ENCODE data around the gene HOXA3.

HOXA3 gene

DNA sequence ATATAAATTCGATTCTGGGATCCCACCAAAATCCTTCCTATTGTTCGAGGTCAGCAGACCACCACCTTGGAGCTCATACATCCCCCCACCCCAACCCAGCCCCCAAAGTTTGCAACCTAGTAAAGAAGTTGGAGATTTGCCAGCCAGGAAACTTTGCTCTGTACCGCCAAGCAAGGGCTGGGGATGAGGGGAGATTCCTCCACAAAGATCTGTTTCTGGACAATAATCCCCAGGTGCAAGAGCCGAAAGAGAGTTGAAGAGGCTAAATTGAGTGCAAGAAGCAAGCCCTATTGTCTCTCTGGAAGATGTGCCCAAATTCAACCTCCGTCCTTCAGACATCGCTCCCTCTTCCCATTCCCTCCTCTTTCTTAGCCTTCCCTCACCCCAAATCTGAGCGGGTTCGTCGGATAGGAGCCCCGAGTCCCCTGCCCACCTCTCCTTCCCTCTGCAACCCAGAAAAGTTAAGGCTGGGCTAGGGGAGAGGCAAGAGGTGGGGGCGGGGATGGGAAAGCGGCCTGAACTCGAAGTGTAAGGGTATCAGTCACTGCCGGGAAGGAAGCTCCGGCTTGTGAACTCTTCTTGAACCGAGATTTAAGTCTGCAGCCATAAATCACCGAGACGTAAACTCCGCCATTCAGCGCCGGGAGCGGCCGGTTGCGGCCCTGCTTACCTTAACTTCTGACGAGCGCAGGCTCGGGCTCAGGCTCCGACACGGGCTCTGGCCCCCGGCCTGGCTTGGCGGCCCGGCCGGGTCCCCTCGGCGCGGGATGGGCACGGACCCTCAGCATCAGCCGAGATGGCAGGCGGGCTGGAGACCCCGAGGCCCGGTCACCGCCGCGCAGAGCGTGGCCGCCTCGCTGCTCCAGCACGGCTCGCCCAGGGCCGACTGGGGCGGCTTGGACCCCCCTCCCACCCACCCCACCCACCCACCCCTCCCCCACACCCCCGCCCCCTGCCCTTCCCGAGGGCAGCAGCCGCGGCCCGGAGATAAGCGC lies 39.1 kb downstream of the HOXA3 start:
- DNase-seq, result no peak

DNA sequence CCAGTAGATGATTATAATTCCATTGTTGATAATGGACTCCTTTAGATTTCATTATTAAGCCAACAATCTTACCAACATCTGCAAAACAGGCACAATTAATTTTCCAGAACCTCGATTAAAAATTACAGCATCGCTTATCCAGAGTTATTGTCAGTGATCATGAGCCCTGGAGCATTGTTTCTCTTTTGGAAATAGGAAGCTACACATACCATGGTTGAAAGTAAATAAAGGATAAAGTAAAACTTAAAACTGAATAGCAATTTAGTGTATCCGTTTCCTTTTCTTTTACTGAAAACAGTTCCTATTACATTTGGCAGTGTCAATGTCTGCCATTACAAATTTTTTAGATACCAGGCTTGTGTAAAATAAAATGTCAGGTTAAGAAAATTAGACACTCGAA lies 40.0 kb downstream of the HOXA3 start:
- no peak for DNase-seq

DNA sequence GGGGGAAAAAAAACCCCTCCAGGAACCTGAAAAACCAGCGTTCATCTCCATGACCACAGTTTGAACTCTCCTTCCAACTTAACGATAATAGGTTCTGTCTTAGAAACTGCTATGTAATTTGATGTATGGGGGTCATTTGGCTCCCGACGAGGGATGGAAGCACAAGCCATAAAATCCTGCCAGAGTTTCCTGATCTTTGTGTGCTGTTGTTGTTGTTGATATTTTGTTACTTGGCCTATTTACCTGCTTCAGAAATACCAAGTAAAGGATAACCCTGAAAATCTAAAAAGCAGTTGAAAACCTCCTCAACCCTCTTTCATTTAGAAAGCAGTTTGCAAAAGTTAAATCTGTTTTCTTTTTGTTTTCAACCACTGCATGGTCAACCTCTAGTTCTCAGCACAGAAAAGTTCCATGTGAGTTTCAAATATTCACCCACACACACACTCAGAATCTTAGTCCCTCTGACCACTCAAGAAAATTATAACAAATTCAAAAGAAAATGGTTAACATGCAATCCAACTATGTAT lies 40.6 kb downstream of the HOXA3 start:
- DNase-seq, result no peak

DNA sequence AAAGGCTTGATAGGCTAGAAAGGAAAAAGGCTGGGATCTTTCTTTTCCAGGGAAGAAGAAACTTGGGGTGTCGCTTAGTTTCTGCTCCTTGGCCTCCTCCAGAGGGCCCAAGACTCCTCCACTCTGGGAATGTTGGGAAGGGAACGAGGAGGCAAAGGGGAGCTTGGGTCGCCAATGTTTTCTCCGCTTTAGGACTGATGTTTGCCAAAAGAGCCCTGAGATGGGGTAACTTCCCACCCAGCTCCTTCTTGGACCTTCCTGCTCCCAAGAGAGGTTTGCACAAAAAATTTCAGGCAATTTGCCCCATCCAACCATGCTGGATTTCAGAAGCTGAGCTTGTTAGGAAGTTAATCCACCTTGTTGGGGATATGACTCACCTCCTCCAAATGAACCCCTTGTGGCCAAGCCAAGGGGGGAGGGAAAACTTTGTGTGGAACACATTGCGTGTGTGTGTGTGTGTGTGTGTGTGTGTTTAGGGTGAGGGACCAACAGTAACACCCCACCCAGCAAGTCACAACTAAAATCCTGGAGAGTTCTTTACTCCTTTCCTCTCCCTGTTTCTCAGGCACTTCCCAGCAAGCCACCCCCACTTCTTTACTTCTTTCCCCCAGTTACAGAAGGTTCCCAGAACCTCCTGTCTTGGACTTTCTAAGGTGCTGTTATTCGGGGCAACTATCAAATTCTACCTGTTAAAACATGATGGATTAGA lies 41.2 kb downstream of the HOXA3 start:
- DNase-seq, result no peak

DNA sequence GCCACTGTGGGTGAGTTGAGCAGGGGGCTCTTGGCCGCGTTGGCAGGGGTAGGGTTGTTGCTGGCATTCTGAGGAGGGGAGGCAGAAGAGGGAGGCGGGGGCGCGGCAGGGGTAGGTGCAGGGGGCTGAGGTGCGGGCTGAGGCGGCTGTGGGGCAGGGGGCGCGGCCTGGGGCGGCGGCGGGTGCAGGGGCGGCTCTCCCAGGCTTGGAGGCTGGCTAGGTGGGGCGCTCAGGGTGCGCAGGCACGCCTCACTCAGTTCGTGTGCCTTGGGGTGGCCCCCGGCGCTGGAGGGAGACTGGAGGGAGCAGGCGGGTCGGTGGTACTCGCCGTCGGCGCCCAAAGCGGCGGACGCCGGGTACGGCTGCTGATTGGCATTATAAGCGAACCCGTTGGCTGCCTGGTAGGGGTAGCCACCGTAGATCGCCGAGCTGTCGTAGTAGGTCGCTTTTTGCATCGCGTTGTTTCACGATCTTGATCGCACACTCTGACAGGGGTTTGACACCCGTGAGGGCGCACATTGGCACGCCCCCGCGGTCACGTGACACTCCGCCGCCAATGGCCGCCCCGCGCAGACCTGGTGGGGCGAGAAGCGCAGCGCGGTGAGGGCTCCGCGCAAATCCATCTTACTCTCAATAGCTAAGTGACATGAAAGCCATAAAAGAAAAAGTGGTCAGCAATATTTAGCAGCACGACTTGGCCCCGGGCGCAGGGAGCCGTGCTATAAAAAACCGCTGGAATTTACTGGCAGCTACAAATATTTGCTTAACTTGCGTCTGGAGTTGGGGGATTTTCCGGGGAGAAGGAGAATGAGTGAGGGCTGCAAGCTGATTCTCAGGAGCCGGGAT lies 42.0 kb downstream of the HOXA3 start:
- no peak for DNase-seq

DNA sequence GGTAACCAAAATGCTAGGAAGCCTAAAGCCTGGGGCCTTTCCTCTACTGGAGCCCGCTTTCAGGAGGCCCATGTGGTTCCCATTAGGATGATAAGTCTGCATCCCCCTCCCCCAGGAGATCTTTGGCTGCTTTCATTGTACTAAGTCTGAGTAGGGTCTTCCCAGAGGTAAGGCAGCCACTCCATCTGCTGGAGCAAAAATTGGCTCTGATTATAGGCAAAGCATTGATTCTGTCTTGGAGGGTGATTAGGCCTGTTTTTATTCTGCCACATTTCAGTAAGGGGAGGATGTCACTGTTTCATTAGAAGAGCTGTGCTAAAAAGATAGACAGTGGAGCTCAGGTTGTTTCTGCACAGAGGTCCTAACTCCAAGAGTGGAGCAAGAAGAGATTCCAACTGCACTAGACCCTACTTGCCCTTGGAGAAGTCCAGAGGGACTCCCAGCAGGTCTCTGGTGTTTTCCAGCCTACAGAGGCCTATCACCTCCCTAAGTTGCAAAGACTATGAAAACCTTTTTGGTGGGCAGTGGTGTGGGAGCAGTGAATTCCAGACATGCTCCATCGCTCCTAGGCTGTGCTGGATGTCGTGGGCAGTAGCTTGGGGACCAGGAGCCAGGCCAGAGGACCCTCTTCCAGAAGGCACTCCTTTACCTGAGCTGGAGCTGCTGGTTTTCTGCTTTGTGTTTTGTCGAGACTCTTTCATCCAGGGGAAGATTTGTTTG lies 42.8 kb downstream of the HOXA3 start:
- no peak for DNase-seq

DNA sequence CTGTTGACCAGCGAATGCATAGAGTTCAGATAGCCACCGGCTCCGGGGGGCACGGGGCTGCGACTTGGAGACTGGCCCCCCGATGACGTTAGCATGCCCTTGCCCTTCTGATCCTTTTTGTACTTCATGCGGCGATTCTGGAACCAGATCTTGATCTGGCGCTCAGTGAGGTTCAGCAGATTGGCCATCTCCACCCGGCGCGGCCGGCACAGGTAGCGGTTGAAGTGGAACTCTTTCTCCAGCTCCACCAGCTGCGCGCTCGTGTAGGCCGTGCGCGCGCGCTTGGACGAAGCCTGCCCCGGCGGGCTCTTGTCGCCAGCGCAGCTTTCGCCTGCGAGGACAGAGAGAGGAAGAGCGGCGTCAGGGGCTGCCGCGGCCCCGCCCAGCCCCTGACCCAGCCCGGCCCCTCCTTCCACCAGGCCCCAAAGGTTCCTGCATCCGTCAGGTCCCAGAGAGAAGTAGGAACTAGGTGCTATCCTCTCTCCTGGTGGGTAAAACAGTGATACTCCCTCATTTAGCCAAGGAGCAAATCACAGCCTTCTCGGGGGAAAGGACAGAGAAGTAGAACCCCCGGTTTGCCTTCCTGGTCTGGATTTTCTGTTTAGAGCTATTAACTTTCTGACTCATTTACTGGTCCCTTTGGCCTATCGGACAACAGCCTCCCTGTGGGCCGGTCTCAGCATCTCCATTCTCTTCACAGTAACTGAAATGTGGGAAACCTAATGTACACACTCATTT lies 43.8 kb downstream of the HOXA3 start:
- no peak for DNase-seq

DNA sequence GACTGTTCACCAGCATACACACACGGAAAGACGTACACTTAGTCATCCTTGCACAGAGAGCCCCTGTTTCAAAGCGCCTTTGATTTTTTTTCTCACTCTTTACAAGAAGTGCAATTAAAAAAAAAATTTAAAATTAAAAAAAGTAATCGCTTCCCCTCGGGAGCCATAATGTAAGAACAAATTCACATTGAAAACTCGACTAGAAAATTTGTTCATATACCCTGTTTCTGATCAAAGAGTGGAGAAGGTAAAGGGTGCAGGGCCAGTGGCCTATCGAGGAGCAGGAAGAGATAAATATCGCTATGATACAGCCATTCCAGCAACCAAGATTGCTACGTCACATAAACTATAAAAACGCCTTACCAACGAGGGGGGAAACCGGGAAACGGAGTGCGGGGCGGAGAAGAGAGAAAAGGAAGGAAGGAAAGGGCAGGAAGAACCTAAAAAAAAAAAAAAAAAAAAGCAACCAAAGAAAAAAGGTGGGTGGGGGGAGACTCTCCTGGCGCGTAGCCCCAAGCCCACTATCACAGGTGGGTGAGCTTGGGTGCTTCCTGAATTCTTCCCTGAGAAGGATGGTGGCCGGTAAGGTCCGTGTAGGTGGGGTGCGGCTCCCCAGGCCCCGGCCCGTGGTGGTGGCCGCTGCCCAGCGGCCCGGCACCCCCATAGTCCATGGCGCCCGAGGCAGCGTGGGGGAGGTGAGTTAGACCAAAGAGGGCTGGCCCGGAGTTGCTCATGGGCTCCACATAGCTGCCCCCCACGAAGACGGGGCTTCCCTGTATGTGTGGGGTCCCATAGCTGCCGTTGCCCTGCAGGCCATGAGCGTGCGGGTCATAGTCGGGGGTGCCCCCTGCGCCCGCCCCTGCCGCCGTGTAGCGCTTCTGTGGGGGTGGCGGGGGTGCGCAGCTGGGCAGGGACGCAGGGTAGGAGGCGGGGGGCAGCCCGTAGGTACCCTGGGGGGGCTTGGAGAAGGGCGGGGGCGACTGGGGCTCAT lies 44.7 kb downstream of the HOXA3 start:
- DNase-seq, result no peak

DNA sequence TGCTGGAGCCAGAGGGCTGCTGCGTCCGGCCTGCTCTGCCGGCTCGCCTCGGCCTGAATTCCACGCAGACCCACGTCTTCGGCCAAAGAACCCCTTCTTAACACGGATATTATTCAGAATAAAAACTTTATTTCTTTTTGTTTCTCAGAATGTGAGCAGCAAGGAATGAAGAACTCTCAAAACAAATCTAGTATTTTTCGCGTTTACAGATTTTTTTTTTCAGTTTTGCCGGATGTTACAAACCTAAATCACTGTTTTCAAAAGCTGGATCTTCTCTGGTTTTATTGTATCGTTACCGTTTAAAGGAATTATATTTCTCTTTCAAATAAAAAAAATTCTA lies 45.5 kb downstream of the HOXA3 start:
- no peak for DNase-seq

DNA sequence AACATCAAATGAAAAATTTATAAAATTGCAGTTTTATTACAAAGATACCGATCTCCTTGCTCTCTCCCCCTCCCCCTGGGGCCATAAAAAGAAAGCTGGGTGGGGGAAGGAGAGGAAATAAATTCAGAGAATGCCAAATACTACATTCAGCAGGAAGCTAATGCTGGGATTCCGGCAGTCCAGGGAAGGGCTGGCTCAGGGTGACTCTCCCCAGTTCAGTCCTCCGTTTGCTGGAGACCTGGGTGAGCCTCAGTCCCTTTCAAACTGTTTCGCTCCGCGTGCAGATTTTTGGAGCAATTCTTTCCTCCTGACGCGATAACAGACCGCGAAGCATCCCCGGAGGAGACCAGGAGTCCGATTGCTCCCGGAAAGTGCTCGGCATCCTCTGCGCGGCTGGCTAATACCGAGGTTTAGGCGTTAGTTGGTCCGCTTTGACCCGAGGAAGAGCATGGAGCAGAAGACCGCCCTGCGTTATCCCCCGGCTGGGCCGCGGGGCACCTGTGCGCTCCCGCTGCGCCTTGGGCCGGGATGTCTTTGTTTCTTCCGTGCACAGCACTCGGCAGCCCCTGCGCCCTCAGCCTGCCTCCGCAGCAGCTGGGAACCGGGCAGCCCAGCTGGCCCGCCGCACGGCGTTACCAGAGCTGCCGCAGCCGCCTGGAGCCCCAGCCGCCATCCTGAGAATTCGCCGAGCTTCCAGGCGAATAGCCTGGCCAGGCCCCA lies 46.0 kb downstream of the HOXA3 start:
- no peak for DNase-seq

DNA sequence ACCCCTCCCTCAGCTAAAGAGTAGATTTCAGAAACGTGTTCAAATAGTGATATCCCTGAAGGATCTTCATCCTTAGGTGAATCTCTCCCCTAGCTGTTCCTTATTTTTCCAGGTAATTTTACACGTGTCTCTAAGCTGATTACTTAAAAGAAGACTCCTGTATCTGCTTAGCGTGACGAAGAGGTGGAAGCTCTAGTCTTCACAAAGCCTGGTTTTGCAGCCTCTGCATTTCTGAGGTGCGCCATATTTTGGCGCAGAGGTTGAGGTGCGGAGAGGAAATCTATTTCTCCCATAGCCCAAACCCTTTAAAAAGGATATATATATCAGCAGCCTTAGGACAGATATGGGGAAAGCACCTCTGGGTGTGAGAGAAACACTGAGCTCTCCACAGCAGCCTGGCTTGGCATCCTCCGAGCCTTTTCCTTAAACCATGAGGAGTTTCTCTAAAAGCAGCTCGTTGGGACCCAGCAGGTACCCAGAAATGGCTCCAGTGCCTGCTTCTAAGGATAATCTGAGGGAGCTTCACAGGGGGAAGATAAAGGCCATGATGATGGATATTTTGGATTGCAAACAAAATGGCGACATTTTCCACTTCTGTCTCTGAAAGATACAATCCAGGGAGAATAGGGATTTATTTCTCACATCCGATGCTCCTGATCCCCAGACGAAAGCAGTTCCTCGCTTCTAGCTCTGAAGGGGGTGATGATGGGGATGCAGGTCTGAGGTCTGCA lies 46.9 kb downstream of the HOXA3 start:
- DNase-seq, result no peak

DNA sequence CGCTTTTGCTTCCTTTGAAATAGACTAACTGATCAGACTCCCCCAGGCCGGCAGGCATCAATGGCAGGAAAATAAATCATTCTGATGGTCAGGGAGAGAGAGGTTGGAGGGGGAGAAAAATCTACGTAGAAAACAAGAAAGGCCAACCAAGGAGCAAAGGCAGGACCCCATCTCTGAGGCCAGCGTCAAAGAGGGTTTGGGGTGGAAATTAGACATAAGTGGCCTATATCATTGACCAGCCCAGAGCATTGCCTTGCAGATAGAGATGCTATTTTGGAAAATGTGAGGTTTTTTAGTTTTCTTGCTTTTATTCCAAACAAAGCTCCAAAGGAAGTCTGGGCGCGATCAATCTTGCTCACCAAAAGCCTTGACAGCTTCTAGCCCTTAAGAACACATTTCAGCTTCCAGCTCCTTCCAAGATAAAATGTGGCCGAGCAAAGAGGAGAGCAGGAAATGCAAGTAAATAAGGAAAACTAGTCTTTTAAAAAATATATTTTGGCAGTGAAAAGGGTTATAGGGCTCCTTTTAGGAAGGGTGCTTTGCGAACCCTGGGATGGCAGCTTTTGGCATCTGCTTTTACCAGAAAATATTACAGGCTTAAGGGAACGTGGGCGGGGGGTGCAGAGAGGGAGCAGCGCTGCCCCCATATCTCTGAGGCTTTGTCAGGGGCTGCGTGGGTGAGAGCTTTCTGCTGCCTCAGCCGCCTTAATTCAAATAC lies 47.9 kb downstream of the HOXA3 start:
- no peak for DNase-seq

DNA sequence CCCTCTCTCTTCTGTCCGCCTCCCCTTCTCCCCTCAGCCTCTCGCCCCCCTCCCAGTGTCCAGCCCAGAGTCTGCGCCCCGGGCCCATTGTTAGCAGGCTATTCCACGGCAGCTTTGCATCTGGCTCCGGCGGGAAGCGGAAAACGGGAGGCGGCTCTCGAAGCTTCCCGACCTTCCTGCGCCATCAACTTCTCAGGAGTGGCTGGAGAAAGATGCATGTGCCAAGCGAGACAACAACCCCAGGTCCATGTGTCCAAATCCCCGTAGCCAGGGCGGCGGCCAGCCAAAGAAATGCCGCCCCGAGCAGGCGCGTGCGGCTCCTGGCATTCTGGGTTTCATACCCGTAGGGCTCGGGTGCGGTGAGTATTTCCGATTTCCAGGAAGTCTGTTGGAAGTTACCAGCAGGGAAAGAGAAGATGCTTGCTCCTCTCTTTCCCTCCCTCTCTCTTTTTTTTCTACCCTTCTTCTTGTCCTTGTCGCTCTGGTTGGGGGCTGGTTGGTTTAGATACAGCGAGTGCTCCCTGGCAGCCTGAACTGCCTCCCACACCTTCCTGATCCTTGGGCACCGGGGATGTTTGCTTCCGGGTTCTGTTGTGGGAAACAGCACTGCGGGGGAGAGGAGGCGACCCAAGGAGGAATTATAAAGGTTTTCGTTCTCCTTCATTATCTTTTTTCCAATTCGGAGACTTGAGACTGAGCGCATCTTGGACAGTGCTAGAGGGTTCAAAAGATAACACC lies 48.7 kb downstream of the HOXA3 start:
- no peak for DNase-seq

DNA sequence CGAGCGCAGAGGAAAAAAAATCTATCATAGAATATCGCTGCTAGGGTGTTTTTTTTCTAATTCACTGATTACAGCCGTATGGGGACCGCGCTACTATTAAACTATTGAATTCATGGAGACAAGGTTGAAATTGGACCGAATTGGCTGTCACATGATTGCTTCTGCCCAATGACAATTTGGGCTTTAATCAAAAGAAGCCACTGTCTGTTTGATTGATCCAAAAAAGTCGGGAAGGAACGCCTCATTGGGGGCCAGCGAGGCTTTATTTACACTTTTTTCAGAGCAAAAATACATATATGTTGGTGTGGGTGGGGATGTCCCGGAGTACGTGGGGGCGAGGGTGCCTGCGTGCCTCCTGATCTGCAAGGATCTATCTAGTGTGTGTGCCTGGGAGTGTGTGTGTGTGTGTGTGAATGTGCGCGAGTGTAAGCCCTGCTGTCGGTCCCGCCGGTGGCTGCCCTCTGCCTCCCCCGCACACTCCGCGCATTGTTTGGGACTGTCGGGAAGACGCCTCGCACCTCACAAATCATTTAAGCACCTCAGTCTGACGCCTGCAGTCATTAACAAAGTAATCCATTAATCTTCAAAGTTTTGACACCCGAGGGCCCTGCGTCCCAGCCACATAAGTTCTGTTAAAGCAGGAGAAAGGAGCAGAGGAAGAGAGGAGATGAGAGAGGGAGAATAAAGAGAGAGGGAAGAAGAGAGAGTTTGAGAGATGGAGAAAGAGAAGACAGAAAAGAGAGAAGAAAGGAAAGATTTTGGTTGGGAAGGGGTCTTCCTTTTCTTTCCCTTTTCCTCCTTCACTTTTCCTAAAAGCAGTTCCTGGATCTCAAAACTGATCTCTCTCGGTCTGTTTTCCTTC lies 49.6 kb downstream of the HOXA3 start, which contains the start of gene HOXA2:
Gene HOXA2 (minus strand): TSS at position 103 of the 862 bp plus-strand sequence. CDS start 183 bp downstream, outside the sequence.
- DNase-seq, result no peak

DNA sequence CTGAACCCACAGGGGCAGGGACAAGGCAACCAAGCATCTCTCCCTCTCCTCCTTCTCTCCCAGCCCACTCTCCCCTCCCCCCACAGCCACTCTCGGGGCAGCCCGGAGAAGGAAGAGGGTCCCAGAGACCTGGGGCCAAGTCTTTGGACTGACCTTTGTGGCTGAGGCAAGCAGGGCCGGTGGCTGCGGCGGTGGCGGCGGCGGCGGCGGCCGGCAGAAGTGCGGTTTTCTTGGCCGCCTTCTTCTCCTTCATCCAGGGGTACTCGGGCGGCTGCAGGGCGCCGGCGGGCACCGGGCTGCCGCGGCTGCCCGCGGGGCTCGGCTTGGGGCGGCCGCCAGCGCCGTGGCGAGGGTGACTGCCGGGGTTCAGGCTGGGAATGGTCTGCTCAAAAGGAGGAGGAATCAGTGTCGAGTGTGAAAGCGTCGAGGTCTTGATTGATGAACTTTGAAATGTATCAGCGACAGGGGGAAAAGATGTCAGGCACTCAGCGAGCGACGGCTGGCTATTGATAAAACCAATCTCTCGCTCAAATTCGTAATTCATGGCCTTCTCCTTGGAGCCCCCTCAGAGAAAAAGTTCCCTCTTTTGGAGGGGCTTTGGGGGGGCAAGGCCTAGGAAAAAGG lies 50.3 kb downstream of the HOXA3 start:
- no peak for DNase-seq
